Neural cell (in vitro differentiated cells): Measurements from ENCODE around the gene ZNF785. TPM values are rescaled to one million over a fixed set of nuclear protein-coding genes. Genes with fewer than 3 reads are reported as not detected.

Experiments used
- H2AFZ ChIP-seq: fragments of 200-600, 300-800 bp; sonication (generic), shearing (Covaris generic); 2 replicates; pipeline ENCODE4 v1.6.0; 2014; ENCODE audit warnings: low read depth, mild to moderate bottlenecking, antibody characterized with exemption, low read length, moderate library complexity
- H3F3A ChIP-seq: fragments of 200-600 bp; shearing (Covaris generic); 2 replicates; pipeline ENCODE4 v1.6.1; 2016; ENCODE audit warnings: mild to moderate bottlenecking, moderate library complexity, mixed read lengths, antibody characterized with exemption, low read length; ENCODE audit not compliant: insufficient read depth, poor library complexity, severe bottlenecking
- H3K27ac ChIP-seq: fragments of 200-600, 300-800 bp; sonication (generic), shearing (Covaris generic); 2 replicates; pipeline ENCODE4 v1.5.1; 2014; ENCODE audit warnings: mild to moderate bottlenecking, low read length, moderate library complexity
- H3K27me3 ChIP-seq: fragments of 300-800, 200-600 bp; sonication (generic), shearing (Covaris generic); 2 replicates; pipeline ENCODE4 v1.6.0; 2014; ENCODE audit warnings: mild to moderate bottlenecking, low read depth, low read length, moderate library complexity; ENCODE audit not compliant: insufficient read depth
- H3K36me3 ChIP-seq: fragments of 300-800, 200-600 bp; sonication (generic), shearing (Covaris generic); 2 replicates; pipeline ENCODE4 v1.5.1; 2014; ENCODE audit warnings: mild to moderate bottlenecking, antibody characterized with exemption, low read length, moderate library complexity; ENCODE audit not compliant: insufficient read depth
- H3K4me2 ChIP-seq: fragments of 300-800, 200-600 bp; sonication (generic), shearing (Covaris generic); 2 replicates; pipeline ENCODE4 v1.6.0; 2014; ENCODE audit warnings: mild to moderate bottlenecking, low read length
- H3K4me3 ChIP-seq: fragments of 300-800, 200-600 bp; sonication (generic), shearing (Covaris generic); 2 replicates; pipeline ENCODE4 v1.5.1; 2014; ENCODE audit warnings: mild to moderate bottlenecking, low read length, moderate library complexity
- H3K79me2 ChIP-seq: fragments of 200-600 bp; shearing (Covaris generic); replicated peaks from 2 replicates; pipeline ENCODE4 v1.6.0; 2014; ENCODE audit warnings: mild to moderate bottlenecking, low read length, moderate library complexity; ENCODE audit not compliant: insufficient read depth
- H3K9ac ChIP-seq: fragments of 300-800, 200-600 bp; sonication (generic), shearing (Covaris generic); 2 replicates; pipeline ENCODE4 v1.6.1; 2016; ENCODE audit warnings: mild to moderate bottlenecking, low read length, mixed read lengths
- H3K9me2 ChIP-seq: fragments of 200-600 bp; shearing (Covaris generic); 2 replicates; pipeline ENCODE4 v1.6.1; 2016; ENCODE audit warnings: mild to moderate bottlenecking, low read length, mixed read lengths; ENCODE audit not compliant: insufficient read depth
- H3K9me3 ChIP-seq: fragments of 200-600, 300-800 bp; sonication (generic), shearing (Covaris generic); 2 replicates; pipeline ENCODE4 v1.6.1; 2016; ENCODE audit warnings: mild to moderate bottlenecking, mixed run types, low read length, moderate library complexity, mixed read lengths
- H4K20me1 ChIP-seq: fragments of 200-600 bp; shearing (Covaris generic); 2 replicates; pipeline ENCODE4 v1.6.1; 2016; ENCODE audit warnings: mild to moderate bottlenecking, mixed run types; ENCODE audit not compliant: insufficient read depth
- EP300 ChIP-seq: fragments of 450-650 bp; conservative IDR thresholded peaks from 2 replicates; pipeline ENCODE4 v1.6.1; 2014; ENCODE audit warnings: antibody characterized with exemption, mild to moderate bottlenecking, moderate library complexity; ENCODE audit not compliant: poor library complexity, severe bottlenecking
- EZH2 ChIP-seq: fragments of 200-600, 300-800 bp; shearing (Covaris generic), sonication (generic); IDR thresholded peaks from 2 replicates; pipeline ENCODE4 v1.6.1; 2014; ENCODE audit warnings: antibody characterized with exemption, low read length, borderline replicate concordance, mild to moderate bottlenecking; ENCODE audit not compliant: insufficient read depth, poor library complexity, severe bottlenecking
- MXI1 ChIP-seq: fragments of 450-650 bp; conservative IDR thresholded peaks from 2 replicates; pipeline ENCODE4 v1.6.1; 2014; ENCODE audit warnings: antibody characterized with exemption, mild to moderate bottlenecking; ENCODE audit not compliant: poor library complexity, severe bottlenecking
- POLR2AphosphoS5 ChIP-seq: IDR thresholded peaks from 2 replicates; pipeline ENCODE4 v1.6.1; 2012
- RAD21 ChIP-seq: fragments of 450-650 bp; conservative IDR thresholded peaks from 2 replicates; pipeline ENCODE4 v1.6.1; 2014; ENCODE audit warnings: antibody characterized with exemption, mild to moderate bottlenecking, moderate library complexity
- SMC3 ChIP-seq: fragments of 450-650 bp; conservative IDR thresholded peaks from 2 replicates; pipeline ENCODE4 v1.6.1; 2014; ENCODE audit warnings: antibody characterized with exemption, mild to moderate bottlenecking, moderate library complexity; ENCODE audit not compliant: poor library complexity
- TAF1 ChIP-seq: IDR thresholded peaks from 2 replicates; pipeline ENCODE4 v1.6.1; 2012; ENCODE audit warnings: low read depth
- polyA plus RNA-seq: library from polyadenylated mRNA; depleted of rRNA; stranded (reverse); fragments of >200 nt; gene quantifications from 2 replicates; pipeline ENCODE4 v1.2.3, GENCODE V29; 2014
- TF ChIP-seq, protein P1 (sequence below): IDR thresholded peaks from 2 replicates; pipeline ENCODE4 v1.6.1; 2012; ENCODE audit warnings: borderline replicate concordance
- TF ChIP-seq, protein P2 (sequence below): fragments of 450-650 bp; IDR thresholded peaks from 2 replicates; pipeline ENCODE4 v1.5.1; 2014; ENCODE audit warnings: antibody characterized with exemption, mild to moderate bottlenecking, moderate library complexity; ENCODE audit not compliant: poor library complexity, severe bottlenecking

ZNF785 gene
- polyA plus RNA-seq, 1 donor from 2014 or later, result 26.4 TPM

DNA sequence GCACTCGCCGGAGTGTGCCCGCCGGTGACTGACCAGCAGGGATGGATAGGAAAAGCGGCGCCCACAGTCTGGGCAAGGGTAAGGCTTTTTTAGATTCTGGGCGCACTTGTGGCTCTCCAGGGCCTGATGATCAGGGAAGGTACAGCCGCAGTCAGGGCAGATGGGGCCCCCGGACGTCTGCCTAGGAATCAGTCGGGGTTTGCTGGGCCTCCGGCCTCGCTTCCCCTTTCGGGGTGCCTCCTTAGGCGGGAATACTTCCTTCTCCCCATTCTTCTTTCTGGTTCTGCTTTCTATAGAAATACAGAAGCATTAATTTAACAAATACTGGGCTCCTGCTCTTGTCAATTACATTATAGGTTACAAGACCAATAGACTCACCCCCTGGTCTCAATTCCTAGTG is 19.7 kb upstream of the ZNF785 start:
- TF ChIP-seq EZH2, result no peak
- TF ChIP-seq EP300, result no peak
- TF ChIP-seq RAD21, result no peak
- no peak for TF ChIP-seq SMC3
- TF ChIP-seq TAF1, result no peak
- TF ChIP-seq, protein P1, sequence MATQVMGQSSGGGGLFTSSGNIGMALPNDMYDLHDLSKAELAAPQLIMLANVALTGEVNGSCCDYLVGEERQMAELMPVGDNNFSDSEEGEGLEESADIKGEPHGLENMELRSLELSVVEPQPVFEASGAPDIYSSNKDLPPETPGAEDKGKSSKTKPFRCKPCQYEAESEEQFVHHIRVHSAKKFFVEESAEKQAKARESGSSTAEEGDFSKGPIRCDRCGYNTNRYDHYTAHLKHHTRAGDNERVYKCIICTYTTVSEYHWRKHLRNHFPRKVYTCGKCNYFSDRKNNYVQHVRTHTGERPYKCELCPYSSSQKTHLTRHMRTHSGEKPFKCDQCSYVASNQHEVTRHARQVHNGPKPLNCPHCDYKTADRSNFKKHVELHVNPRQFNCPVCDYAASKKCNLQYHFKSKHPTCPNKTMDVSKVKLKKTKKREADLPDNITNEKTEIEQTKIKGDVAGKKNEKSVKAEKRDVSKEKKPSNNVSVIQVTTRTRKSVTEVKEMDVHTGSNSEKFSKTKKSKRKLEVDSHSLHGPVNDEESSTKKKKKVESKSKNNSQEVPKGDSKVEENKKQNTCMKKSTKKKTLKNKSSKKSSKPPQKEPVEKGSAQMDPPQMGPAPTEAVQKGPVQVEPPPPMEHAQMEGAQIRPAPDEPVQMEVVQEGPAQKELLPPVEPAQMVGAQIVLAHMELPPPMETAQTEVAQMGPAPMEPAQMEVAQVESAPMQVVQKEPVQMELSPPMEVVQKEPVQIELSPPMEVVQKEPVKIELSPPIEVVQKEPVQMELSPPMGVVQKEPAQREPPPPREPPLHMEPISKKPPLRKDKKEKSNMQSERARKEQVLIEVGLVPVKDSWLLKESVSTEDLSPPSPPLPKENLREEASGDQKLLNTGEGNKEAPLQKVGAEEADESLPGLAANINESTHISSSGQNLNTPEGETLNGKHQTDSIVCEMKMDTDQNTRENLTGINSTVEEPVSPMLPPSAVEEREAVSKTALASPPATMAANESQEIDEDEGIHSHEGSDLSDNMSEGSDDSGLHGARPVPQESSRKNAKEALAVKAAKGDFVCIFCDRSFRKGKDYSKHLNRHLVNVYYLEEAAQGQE, result no peak
- no peak for TF ChIP-seq POLR2AphosphoS5
- TF ChIP-seq MXI1, result no peak
- TF ChIP-seq, protein P2, sequence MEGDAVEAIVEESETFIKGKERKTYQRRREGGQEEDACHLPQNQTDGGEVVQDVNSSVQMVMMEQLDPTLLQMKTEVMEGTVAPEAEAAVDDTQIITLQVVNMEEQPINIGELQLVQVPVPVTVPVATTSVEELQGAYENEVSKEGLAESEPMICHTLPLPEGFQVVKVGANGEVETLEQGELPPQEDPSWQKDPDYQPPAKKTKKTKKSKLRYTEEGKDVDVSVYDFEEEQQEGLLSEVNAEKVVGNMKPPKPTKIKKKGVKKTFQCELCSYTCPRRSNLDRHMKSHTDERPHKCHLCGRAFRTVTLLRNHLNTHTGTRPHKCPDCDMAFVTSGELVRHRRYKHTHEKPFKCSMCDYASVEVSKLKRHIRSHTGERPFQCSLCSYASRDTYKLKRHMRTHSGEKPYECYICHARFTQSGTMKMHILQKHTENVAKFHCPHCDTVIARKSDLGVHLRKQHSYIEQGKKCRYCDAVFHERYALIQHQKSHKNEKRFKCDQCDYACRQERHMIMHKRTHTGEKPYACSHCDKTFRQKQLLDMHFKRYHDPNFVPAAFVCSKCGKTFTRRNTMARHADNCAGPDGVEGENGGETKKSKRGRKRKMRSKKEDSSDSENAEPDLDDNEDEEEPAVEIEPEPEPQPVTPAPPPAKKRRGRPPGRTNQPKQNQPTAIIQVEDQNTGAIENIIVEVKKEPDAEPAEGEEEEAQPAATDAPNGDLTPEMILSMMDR, result no peak
- Histone ChIP-seq H3K27me3 (no peaks in the 10 kb centered on the region), H2AFZ (no peak overlapping the region), H4K20me1 (no peaks in the 10 kb centered on the region), H3F3A (no peaks in the 10 kb centered on the region), H3K9me2 (no peaks in the 10 kb centered on the region), H3K9ac (no peak overlapping the region), H3K9me3 (no peaks in the 10 kb centered on the region), H3K79me2 (peaks cover 10% of the 10 kb centered on the region), H3K4me3 (no peak overlapping the region), H3K27ac (no peak overlapping the region), H3K4me2 (no peak overlapping the region), H3K36me3 (no peaks in the 10 kb centered on the region)

DNA sequence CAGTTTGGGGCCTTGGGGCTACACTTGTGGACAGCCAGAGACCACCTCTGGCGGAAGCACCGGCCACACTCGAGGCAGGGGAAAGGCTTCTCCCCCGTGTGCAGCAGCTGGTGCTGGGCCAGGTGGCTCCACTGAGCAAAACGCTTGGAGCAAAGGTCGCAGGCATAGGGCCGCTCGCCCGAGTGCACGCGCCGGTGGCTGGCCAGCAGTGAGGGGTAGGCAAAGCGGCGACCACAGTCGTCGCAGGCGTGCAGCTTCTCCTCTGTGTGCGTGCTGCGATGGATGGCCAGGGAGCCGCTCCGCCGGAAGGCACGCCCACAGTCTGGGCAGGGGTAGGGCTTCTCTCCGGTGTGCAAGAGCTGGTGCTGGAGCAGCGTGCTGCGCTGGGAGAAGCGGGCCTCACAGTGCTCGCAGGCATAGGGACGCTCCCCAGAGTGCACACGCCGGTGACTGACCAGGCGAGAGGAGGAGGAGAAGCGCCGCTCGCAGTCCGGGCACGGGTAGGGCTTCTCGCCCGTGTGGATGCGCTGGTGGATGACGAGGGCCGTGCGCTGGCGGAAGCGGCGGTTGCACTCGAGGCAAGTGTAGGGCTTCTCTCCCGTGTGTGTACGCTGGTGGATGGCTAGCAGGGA is 18.9 kb upstream of the ZNF785 start:
- Histone ChIP-seq H3F3A (no peaks in the 10 kb centered on the region), H3K9ac (no peak overlapping the region), H3K36me3 (no peaks in the 10 kb centered on the region), H3K27ac (no peak overlapping the region), H3K79me2 (peaks cover 9% of the 10 kb centered on the region), H3K9me3 (no peaks in the 10 kb centered on the region), H3K4me2 (no peak overlapping the region), H3K9me2 (no peaks in the 10 kb centered on the region), H3K27me3 (no peaks in the 10 kb centered on the region), H4K20me1 (no peaks in the 10 kb centered on the region), H3K4me3 (no peak overlapping the region), H2AFZ (no peak overlapping the region)
- TF ChIP-seq EZH2, result no peak
- no peak for TF ChIP-seq MXI1
- TF ChIP-seq RAD21, result no peak
- no peak for TF ChIP-seq TAF1
- no peak for TF ChIP-seq POLR2AphosphoS5
